CD4-positive, alpha-beta T cell treated with Interleukin-10 for 1 hour (primary cell): ENCODE measurements around the gene WDR75.
"Not testable (repeated sequence)": the region's sequence is repeated elsewhere in the genome, so short reads cannot be mapped to it uniquely, and the experiment has no call there.

Experiments used
- DNase-seq: peaks from one replicate; pipeline ENCODE4 v3.0.0-alpha.2; 2020

WDR75 gene

GRCh38 chr2:189442468-189442867 lies 1.2 kb downstream of the WDR75 start:
- no peak for DNase-seq

DNA sequence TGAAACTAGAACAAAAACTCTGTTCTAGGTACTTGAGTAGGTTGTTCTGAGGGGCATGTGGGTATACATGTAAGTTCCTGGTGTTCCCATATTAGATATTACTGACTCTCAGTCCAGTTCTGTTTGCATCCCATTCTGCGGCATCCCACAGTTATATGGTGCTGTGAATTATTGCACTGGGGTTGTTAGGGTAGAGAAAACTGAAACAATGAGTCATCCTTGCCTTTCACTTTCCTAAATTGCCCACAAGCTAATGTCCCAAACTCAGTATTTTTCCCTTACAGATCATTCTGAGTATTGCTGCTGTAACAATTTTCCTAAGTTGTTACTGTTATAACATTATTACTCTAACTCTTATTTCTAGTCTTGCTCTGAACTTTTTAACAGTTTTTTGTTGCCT lies 3.0 kb downstream of the WDR75 start:
- no peak for DNase-seq

DNA sequence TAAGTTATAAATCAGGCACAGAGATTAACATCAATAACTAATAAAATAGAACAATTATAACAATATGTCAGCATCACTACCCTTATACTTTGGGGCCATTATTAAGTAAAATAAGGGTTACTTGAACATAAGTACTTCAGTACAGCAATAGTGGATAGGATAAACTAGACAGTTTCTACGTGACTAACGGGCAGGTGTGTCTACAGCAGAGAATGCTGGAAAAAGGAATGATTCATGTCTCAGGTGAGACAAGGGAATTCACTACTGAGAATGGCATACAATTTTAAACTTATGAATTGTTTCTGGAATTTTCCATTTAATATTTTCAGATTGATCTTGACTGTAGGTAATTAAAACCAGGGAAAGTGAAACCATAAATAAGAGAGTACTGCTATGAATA lies 5.5 kb downstream of the WDR75 start:
- no peak for DNase-seq

- DNase-seq, result no peak
Measured at GRCh38 chr2:189454009-189454408, 12.7 kb downstream of the WDR75 start.

DNA sequence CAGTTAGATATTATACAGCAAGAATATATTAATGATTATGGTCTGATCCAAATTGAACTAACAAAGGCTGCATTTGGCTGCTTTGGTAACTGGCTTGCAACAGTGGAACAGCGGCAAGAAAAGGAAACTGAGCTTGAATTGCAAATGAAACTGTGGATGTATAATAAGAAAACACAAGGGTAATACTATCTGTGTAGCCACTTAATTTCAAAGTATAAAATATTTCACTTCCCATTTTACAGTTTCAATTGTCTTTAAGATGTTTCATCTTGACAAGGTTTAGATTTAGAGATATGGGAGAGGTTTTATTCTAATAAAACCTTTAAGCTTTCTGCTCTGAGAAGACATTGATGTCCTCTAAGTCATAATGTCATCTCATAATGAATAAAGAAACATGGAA lies 23.8 kb downstream of the WDR75 start:
- no peak for DNase-seq

DNA sequence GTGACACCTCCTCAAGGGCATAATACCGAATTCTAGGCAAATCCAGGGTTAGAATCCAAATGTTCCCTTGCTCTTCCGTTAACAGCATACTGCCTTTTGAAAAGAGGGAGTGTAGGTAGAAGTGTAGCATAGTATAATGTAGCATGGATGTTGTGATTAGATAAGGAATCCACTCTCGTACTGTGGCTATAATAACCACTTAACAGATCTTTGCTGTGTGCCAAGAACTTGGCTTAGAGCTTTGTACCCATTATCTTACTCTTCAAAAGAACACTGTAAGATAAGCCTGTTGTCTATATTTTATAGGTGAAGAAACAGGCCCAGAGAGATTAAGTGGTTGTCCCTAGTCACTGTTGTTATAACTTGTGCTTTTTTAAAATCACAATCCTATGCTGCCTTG lies 24.2 kb downstream of the WDR75 start:
- no peak for DNase-seq

GRCh38 chr2:189466046-189466445 lies 24.8 kb downstream of the WDR75 start:
- no peak for DNase-seq

DNA sequence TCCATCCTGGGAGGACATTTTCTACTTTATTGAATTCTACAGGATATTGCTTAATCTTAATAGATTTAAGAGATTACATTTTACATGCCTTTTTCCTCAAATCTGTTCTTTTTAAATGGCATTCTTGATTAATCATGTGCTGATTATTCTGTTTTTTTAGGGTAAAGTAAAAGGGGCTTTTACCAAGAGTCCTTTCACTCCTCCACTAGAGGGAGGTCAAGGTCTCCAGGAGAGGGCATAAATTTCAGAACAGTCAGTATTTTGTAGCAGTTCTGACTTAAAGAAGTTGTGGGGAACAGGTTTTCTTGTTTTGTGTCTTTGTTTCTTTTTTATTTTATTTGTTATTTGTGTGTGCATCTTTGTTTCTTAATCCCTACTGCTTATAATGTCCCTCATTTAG lies 25.4 kb downstream of the WDR75 start:
- peak; percentile 30 for DNase-seq

GRCh38 chr2:189467160-189467559 lies 25.9 kb downstream of the WDR75 start:
- DNase-seq, result no peak

- DNase-seq, result no peak
Measured at GRCh38 chr2:189467593-189467992, 26.3 kb downstream of the WDR75 start.

DNA sequence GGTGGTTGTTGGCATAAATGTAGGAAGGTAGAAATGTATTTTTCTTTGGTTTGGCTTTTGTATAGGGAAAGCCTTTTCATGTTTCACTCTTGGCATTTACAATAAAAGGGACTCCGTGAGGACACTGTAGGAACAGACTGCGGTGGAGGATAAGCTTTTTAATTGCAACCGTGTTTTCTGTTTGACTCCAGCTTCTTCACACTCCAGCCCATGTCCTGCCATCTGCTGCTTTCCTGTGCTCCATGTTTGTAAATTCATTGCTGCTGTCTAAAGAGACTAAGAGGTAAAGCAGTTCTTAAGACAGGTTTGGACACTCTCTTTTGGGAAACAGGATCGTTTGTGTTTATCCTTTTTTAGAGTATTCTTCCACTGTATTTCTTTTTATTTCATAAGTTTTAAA lies 33.3 kb downstream of the WDR75 start:
- no peak for DNase-seq

- DNase-seq, result no peak
Measured at GRCh38 chr2:189477756-189478155, 36.5 kb downstream of the WDR75 start.

DNA sequence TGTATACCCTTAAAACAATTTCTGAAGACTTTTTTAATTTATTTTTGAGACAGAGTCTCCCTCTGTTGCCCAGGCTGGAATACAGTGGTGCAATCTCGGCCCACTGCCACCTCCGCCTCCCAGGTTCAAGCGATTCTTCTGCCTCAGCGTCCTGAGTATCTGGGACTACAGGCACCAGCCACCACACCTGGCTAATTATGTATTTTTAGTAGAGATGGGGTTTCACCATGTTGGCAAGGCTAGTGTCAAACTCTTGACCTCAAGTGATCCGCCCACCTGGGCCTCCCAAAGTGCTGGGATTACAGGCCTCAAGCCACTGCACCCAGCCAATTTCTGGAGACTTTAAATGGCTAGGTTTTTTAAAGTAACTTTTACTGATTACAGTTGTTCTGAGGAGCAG lies 37.0 kb downstream of the WDR75 start:
- DNase-seq, result not testable (repeated sequence)

DNA sequence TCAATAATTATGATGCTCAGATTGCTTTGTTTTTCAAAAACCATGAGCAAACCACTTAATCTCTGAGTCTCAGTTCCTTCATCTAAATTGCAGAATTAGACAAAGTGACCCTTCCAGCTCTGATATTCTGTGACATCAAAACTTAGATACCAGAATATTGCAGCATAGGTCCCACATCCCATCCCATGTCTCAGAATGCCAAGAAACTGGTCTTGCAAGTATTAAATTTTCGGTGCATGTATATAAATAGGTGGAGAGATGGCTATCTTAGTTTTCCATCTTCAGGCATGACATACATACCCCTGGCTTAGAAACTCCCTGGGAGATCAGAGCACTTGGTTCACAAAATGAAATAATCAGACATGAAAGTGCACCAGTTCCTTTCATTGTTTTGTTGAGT lies 39.8 kb downstream of the WDR75 start:
- no peak for DNase-seq

- DNase-seq, result no peak
Measured at GRCh38 chr2:189483571-189483970, 42.3 kb downstream of the WDR75 start.

DNA sequence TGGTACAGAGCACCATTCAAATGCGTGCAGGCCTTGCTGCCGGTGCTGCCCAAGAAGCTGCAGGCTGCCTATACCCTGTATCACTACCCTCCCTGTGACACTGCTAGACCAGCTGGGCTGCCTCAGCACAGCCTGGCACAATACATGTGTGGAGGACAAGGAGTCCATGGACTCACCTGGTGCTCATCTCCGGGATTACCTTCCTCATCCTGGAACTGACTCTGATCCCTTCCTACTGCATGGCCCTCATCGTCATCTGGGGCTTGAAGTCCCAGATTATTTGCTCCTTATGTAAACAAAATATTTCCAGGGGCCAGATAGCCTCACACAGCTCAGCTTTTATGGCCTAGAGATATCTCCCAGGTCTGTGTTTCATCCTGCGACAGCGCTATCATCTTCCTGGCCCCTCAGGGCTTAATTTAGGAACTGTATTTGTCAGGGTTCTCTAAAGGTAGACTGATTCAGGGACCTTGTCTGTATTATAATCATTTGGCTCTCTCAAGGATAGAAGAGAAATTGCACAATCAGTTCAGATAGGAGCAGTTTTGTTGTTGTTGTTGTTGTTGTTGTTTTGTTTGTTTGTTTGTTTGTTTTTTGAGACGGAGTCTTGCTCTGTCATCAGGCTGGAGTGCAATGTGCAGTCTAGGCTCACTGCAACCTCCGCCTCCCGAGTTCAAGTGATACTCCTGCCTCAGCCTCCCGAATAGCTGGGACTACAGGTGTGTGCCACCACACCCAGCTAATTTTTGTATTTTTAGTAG lies 42.9 kb downstream of the WDR75 start:
- DNase-seq, result no peak

GRCh38 chr2:189485146-189485545 lies 43.9 kb downstream of the WDR75 start:
- no peak for DNase-seq

- no peak for DNase-seq
Measured at GRCh38 chr2:189486237-189486770, 45.0 kb downstream of the WDR75 start.

DNA sequence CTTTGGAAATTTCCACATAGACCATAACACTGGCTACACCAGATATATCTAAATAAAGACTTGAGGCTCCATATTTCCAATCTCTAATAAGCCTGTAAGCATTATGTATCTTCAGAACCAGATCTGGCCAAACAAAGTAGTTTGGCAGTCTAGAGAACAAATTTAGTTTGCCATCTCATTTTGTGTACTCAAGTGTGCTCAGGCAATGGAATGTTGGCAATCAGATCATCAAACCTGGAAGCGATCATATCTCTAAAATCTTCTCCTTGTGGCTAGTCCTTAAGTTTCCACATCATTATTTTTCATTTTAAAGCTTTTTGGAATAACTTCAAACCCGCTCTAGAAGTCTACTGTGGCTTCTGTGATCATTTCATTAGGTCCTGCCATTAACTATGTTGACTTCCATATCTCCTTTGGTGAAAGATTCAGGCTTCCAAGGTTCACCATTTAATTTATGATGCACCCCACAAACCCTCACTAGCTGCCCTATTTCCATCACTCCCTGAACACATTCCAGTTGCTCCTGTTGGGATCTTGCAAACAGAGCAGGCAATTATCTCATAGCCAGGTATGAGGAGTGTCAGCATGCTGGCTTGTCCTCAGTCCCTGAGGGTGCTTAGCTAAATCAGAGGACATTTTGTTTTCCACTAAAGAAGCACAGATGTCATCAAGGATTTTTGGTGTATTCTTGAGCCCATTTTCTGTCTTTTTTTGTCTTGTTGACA lies 46.2 kb downstream of the WDR75 start:
- no peak for DNase-seq

DNA sequence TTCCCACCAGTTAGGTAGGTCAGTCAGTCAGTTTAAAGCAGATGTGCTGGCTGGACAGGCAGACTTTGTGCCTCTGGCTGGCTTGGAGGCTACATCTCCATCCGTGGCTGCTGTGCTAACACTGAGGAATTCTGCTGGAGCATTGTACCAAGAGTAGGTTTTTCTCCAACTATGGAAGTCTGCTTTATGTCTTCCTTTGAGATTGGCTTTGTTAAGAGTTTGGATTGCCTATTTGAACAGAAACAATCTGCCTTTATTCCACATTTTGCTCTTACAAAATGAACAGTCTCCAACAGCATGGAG lies 46.7 kb downstream of the WDR75 start:
- no peak for DNase-seq

GRCh38 chr2:189492451-189492850 lies 51.2 kb downstream of the WDR75 start:
- DNase-seq, result no peak

- no peak for DNase-seq
Measured at GRCh38 chr2:189498205-189498604, 56.9 kb downstream of the WDR75 start.

DNA sequence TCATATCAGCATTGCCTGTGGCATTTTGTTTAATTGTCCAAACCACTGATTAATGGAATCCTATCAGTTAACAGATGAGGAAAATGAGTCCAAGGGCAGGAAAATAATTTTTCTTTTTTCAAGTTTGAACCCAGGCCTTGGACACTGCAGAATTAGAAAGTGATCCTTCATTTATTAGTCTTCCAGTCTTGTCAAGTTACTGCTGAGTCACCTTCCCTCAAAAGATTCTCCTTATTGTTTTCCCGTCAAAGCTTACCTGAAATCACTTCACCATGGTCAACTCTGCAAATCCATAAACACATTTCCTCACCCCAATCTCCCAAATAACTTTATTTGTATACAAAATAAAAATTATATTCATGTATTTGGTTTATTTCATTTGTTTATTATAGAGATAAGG lies 57.9 kb downstream of the WDR75 start:
- no peak for DNase-seq

DNA sequence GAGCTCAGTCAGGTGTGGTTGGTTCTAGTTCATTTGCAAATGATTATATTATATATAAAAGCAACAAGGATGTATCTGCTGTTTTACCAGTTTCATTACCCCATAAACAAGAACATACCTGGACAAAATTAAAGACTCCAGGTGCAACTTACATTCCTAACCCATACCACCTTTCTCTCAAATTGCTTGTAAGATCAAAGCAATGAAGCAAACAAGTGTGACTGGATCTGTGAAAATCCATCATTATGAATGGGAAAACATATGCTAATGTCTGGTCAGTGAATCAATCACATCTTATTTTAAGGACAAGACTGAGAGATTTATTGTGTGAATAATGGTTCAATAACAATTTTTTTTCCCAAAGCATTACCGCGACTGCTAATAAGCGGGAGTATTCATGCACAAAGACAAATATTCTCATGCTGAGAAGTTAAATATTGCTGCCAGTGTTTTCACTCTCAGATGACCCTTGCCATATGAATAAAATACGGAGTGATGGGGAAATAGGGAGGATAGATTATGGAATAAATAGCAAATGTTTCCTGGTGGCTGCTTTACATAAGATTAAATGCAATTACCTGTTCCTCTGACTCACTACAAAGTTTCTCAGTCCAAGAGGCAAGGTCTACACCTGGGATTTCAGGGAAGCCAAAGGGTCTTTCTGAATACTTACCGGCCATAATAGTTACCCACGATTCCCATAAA lies 59.3 kb downstream of the WDR75 start:
- no peak for DNase-seq
